NCI-H2081 (cell line): Measurements from ENCODE around the gene ZXDB.
"Not testable (repeated sequence)": the region's sequence is repeated elsewhere in the genome, so short reads cannot be mapped to it uniquely, and the experiment has no call there.

ENCODE experiments used
- DNase-seq, 2 experiments: peaks; one replicate each; lab custom pipeline; 2025; lab: John Stamatoyannopoulos, UW

ZXDB gene

GRCh38 chrX:57591284-57592159, at the start of gene ZXDB:
Gene ZXDB, plus strand, starts transcription at chrX:57592011. Its CDS starts 38 bp downstream, at chrX:57592049.
- peak in 1 of 2 experiments; percentile 26 for DNase-seq

- no peak for DNase-seq
Measured at GRCh38 chrX:57565198-57565597, 26.6 kb upstream of the ZXDB start.

GRCh38 chrX:57573754-57574153, 18.1 kb upstream of the ZXDB start:
- no peak for DNase-seq

GRCh38 chrX:57582948-57583347, 8.9 kb upstream of the ZXDB start:
- not testable (repeated sequence) for DNase-seq

GRCh38 chrX:57583477-57583876, 8.3 kb upstream of the ZXDB start:
- no peak for DNase-seq

GRCh38 chrX:57586360-57586759, 5.5 kb upstream of the ZXDB start:
- DNase-seq: no peak

- DNase-seq: no peak
Measured at GRCh38 chrX:57587062-57587461, 4.7 kb upstream of the ZXDB start.

GRCh38 chrX:57587607-57588006, 4.2 kb upstream of the ZXDB start:
- DNase-seq: no peak

GRCh38 chrX:57592160-57592893, 516 bp downstream of the ZXDB start:
- DNase-seq: peak in 1 of 2 experiments; percentile 23

GRCh38 chrX:57592894-57593215, 1.0 kb downstream of the ZXDB start:
- peak; percentile 6 to 57 for DNase-seq

GRCh38 chrX:57595381-57595811, 3.6 kb downstream of the ZXDB start:
- no peak for DNase-seq

- no peak for DNase-seq
Measured at GRCh38 chrX:57596109-57596508, 4.3 kb downstream of the ZXDB start.

- DNase-seq: no peak
Measured at GRCh38 chrX:57596516-57596915, 4.7 kb downstream of the ZXDB start.

GRCh38 chrX:57607295-57608187, 15.7 kb downstream of the ZXDB start:
- DNase-seq: no peak

- DNase-seq: not testable (repeated sequence)
Measured at GRCh38 chrX:57613351-57613750, 21.5 kb downstream of the ZXDB start.

- not testable (repeated sequence) for DNase-seq
Measured at GRCh38 chrX:57629438-57629837, 37.6 kb downstream of the ZXDB start.

GRCh38 chrX:57640674-57641016, 48.8 kb downstream of the ZXDB start:
- no peak for DNase-seq

- DNase-seq: no peak
Measured at GRCh38 chrX:57641338-57641737, 49.5 kb downstream of the ZXDB start.

- no peak for DNase-seq
Measured at GRCh38 chrX:57643698-57644097, 51.9 kb downstream of the ZXDB start.

GRCh38 chrX:57647020-57647419, 55.2 kb downstream of the ZXDB start:
- DNase-seq: no peak
